Sigmoid colon (tissue), 7 donors: ENCODE data around the gene EP400. TPM values are rescaled to one million over a fixed set of nuclear protein-coding genes. Genes with fewer than 3 reads are reported as not detected.

Source experiments
- DNase-seq: peaks from one replicate; pipeline ENCODE4 v3.0.0-alpha.2; 2019
- H3K27ac ChIP-seq, 4 donors: fragments of 200-600 bp; sonication (generic); one replicate each; pipeline ENCODE4 v1.5.1; 2016 to 2019; ENCODE audit warnings: mild to moderate bottlenecking in 1 of 4
- H3K27me3 ChIP-seq, 3 donors: fragments of 200-600 bp; sonication (generic); one replicate each; pipeline ENCODE4 v1.5.1; 2019; ENCODE audit warnings: mild to moderate bottlenecking in 1 of 3
- H3K36me3 ChIP-seq, 4 donors: fragments of 200-600 bp; sonication (generic); one replicate each; pipeline ENCODE4 v1.5.1; 2016 to 2019
- H3K4me1 ChIP-seq, 4 donors: fragments of 200-600 bp; sonication (generic); one replicate each; pipeline ENCODE4 v1.5.1; 2017 to 2019
- H3K4me3 ChIP-seq, 4 donors: fragments of 200-600 bp; sonication (generic); one replicate each; pipeline ENCODE4 v1.5.1; 2017 to 2019; ENCODE audit warnings: mild to moderate bottlenecking in 2 of 4, moderate library complexity in 1 of 4
- H3K9me3 ChIP-seq, 4 donors: fragments of 200-600 bp in 3 of 4; sonication (generic) in 3 of 4; one replicate each; pipeline versions ENCODE4 v1.5.1 to v1.6.1; 2013 to 2019
- EP300 ChIP-seq, 4 donors: sonication (generic); formaldehyde crosslinking; IDR thresholded peaks; one replicate each; pipeline ENCODE4 v1.6.1; 2017; ENCODE audit warnings: antibody characterized with exemption in 4 of 4
- POLR2A ChIP-seq, 2 donors: fragments of 450-650 bp; IDR thresholded peaks; one replicate each; pipeline ENCODE4 v1.6.1; 2016; ENCODE audit warnings: antibody characterized with exemption in 2 of 2, mild to moderate bottlenecking in 2 of 2, moderate library complexity in 2 of 2
- POLR2AphosphoS5 ChIP-seq, 4 donors: sonication (generic); formaldehyde crosslinking; IDR thresholded peaks; one replicate each; pipeline ENCODE4 v1.6.1; 2017; ENCODE audit warnings: antibody characterized with exemption in 4 of 4
- WGBS, 2 donors: extraction: QIAGEN DNeasy Blood & Tissue Kit; methylation state at CpG; one replicate each; pipeline ENCODE4 v1.1.7; 2013; 5-methylcytosine and 5-hydroxymethylcytosine counted together
- intact Hi-C: fragments of 100-400 bp; cut with DNase I; formaldehyde crosslinking; loops from one replicate; pipeline ENCODE4 v1.15.1; 2023
- polyA plus RNA-seq, 3 donors: library from polyadenylated mRNA; stranded (reverse); fragments of 200-250 nt; gene quantifications; one replicate each; pipeline ENCODE4 v1.2.3, GENCODE V29; 2013
- total RNA-seq, 4 donors: library from RNA; depleted of rRNA; stranded (reverse); fragments of >200 nt; gene quantifications; one replicate each; pipeline ENCODE4 v1.1.0, GENCODE V29; 2016
- TF ChIP-seq, protein P1 (sequence below), 4 experiments: fragments of 450-650 bp in 3 of 4; fragments of 200-600 bp in 1 of 4; IDR thresholded peaks; one replicate each; pipeline ENCODE4 v1.5.1; 2016 to 2019; ENCODE audit warnings: antibody characterized with exemption in 4 of 4, mild to moderate bottlenecking in 3 of 4, moderate library complexity in 2 of 4
- donor health status: healthy with polysubstance abuse.
- donor health status: Bipolar disorder and iron deficiency.
- donor health status: healthy.

Gene EP400
- total and polyA plus RNA-seq, 7 donors: 3.2 to 35.7 (median 14.6) TPM

DNA sequence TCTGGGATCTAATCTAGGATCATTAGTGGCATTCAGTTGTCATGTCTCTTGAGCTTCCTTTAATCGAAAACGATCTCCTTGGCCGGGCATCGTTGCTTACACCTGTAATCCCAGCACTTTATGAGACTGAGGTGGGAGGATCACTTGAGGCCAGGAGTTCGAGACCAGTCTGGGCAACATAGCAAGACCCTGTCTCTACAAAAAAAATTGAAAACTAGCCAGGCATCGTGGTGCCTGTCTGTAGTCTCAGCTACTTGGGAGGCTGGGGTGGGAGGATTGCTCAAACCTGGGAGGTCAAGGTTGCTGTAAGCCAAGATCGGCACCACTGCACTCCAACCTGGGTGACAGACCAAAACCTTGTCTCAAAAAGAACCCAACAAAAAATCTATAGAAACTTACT is 11.7 kb upstream of the EP400 start:
- no peak for DNase-seq
- Histone ChIP-seq H3K36me3 (peaks cover 0 to 63% (median 26%) of the 10 kb centered on the region in 4 donors), H3K9me3 (no peaks in the 10 kb centered on the region)

DNA sequence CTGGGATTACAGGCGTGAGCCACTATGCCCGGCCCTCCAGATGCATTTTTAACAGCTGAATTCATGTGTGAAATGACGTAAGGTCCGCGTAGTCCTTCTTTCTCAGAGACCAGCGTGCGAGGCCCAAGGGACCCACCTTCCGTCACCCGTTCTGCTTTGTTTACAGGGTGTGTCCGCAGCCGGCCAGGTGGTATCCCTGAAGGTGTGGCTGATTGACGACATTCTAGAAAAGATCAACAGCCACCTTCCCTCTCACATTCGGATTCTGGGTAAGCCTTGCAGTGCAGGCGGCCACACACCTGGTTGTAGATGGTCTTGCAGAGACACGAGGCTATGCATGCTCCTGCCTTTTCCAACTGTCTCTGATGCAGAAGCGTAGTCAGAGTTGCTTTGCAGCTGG is 10.7 kb upstream of the EP400 start:
- Histone ChIP-seq H3K4me3 (no peak overlapping the region), H3K27ac (no peak overlapping the region), H3K27me3 (no peaks in the 10 kb centered on the region), H3K9me3 (no peaks in the 10 kb centered on the region), H3K4me1 (no peaks in the 10 kb centered on the region), H3K36me3 (peaks cover 0 to 63% (median 22%) of the 10 kb centered on the region in 4 donors)
- TF ChIP-seq POLR2A (IDR thresholded peaks at IDR 0.05) (peak in 1 of 2 donors; percentile 48), EP300 (IDR thresholded peaks at IDR 0.05) (no peak)
- peak; percentile 47 for DNase-seq
- WGBS, 2 donors: 22 to 78% methylated on average over 16 of the region's 16 CpGs
- intact Hi-C loops: no loop called here

More for the DNA sequence above, 11.7 kb upstream of the EP400 start:
- TF ChIP-seq EP300 (IDR thresholded peaks at IDR 0.05) (no peak), POLR2AphosphoS5 (IDR thresholded peaks at IDR 0.05) (no peak), POLR2A (IDR thresholded peaks at IDR 0.05) (no peak)
- TF ChIP-seq, protein P1, sequence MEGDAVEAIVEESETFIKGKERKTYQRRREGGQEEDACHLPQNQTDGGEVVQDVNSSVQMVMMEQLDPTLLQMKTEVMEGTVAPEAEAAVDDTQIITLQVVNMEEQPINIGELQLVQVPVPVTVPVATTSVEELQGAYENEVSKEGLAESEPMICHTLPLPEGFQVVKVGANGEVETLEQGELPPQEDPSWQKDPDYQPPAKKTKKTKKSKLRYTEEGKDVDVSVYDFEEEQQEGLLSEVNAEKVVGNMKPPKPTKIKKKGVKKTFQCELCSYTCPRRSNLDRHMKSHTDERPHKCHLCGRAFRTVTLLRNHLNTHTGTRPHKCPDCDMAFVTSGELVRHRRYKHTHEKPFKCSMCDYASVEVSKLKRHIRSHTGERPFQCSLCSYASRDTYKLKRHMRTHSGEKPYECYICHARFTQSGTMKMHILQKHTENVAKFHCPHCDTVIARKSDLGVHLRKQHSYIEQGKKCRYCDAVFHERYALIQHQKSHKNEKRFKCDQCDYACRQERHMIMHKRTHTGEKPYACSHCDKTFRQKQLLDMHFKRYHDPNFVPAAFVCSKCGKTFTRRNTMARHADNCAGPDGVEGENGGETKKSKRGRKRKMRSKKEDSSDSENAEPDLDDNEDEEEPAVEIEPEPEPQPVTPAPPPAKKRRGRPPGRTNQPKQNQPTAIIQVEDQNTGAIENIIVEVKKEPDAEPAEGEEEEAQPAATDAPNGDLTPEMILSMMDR (IDR thresholded peaks at IDR 0.05): no peak
- Histone ChIP-seq H3K4me1 (no peaks in the 10 kb centered on the region), H3K27ac (peak overlapping the region in 1 of 4 donors; percentile 37), H3K27me3 (no peaks in the 10 kb centered on the region), H3K4me3 (no peak overlapping the region)
- 81 to 95% methylated on average over 7 of the region's 7 CpGs for WGBS, 2 donors
- intact Hi-C loops: no loop called here

DNA sequence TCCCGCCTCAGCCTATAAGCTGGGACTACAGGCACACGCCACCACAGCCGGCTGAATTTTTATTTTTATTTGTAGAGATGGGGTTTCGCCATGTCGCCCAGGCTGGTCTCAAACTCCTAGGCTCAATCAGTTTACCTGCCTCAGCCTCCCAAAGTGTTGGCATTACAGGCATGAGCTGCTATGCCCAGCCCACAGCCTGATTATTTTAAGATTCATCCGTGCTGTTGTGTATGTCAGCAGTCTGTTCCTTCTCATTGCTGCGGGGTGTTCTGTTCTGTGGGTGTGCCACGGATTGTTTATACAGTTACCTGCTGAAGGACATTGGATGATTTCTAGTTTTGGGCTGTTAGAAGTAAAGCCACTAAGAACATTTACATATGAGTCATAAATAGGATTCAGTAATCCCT is 9.6 kb upstream of the EP400 start:
- no peaks in the 10 kb centered on the region for H3K27me3 ChIP-seq
- peak; percentile 38 for DNase-seq
- no peaks in the 10 kb centered on the region for H3K9me3 ChIP-seq
- peaks cover 0 to 61% (median 17%) of the 10 kb centered on the region in 4 donors for H3K36me3 ChIP-seq
- H3K4me3 ChIP-seq: no peak overlapping the region
- intact Hi-C loops: no loop called here
- WGBS, 2 donors: 53 to 87% methylated on average over 8 of the region's 8 CpGs
- H3K27ac ChIP-seq: no peak overlapping the region
- no peaks in the 10 kb centered on the region for H3K4me1 ChIP-seq
- TF ChIP-seq, protein P1 (IDR thresholded peaks at IDR 0.05): no peak
- TF ChIP-seq POLR2A (IDR thresholded peaks at IDR 0.05) (no peak), EP300 (IDR thresholded peaks at IDR 0.05) (no peak), POLR2AphosphoS5 (IDR thresholded peaks at IDR 0.05) (no peak)

DNA sequence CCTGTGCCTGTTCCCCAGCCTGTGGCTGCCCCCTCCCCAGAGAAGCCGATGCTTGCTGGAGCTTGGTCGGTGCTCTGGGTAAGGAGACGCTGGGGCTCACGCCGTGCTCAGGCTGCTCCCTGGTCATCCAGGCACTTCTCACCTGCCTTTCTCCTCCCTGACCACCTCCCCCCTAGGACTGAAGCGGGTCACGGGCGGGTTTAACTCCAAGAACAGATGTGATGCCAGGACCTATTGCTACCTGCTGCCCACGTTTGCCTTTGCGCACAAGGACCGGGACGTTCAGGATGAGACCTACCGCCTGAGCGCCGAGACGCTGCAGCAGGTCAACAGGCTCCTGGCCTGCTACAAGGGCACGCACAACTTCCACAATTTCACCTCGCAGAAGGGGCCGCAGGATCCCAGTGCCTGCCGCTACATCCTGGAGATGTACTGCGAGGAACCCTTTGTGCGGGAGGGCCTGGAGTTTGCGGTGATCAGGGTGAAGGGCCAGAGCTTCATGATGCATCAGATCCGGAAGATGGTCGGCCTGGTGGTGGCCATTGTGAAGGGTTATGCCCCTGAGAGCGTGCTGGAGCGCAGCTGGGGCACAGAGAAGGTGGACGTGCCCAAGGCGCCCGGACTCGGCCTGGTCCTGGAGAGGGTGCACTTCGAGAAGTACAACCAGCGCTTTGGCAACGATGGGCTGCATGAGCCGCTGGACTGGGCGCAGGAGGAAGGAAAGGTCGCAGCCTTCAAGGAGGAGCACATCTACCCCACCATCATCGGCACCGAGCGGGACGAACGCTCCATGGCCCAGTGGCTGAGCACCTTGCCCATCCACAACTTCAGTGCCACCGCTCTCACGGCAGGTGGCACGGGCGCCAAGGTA is 8.4 kb upstream of the EP400 start:
- peak; percentile 60 for DNase-seq
- H3K4me1 ChIP-seq: no peaks in the 10 kb centered on the region
- H3K27me3 ChIP-seq: no peaks in the 10 kb centered on the region
- TF ChIP-seq, protein P1 (IDR thresholded peaks at IDR 0.05): no peak
- no peak for TF ChIP-seq POLR2A (IDR thresholded peaks at IDR 0.05)
- TF ChIP-seq EP300 (IDR thresholded peaks at IDR 0.05): no peak
- 96% methylated on average over 46 of the region's 46 CpGs for WGBS, 2 donors
- peaks cover 0 to 55% (median 14%) of the 10 kb centered on the region in 4 donors for H3K36me3 ChIP-seq
- H3K27ac ChIP-seq: no peak overlapping the region
- intact Hi-C loops: no loop called here
- no peak overlapping the region for H3K4me3 ChIP-seq
- H3K9me3 ChIP-seq: no peaks in the 10 kb centered on the region

DNA sequence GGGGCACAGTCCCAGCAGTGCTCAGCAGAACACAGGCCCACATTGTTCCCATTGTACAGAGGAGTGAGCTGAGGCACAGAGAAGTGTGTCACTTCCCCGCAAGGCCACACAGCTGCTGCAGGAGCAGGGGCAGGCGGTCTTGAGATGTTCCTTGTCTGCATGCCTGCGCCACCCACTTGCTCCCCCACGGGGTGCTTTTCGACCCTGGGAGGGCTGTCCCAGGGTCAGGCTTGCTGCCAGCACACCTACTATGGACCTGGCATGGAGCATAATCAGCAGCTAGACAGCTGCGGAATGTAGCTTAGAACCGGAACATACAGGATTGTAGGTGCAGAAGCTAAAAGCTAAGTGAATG is 7.8 kb upstream of the EP400 start:
- Histone ChIP-seq H3K27me3 (no peaks in the 10 kb centered on the region), H3K27ac (no peak overlapping the region), H3K4me3 (no peak overlapping the region), H3K4me1 (no peaks in the 10 kb centered on the region), H3K9me3 (no peaks in the 10 kb centered on the region), H3K36me3 (peaks cover 0 to 55% (median 14%) of the 10 kb centered on the region in 4 donors)
- 94 to 95% methylated on average over 7 of the region's 7 CpGs for WGBS, 2 donors
- intact Hi-C loops: no loop called here
- TF ChIP-seq EP300 (IDR thresholded peaks at IDR 0.05) (no peak), POLR2A (IDR thresholded peaks at IDR 0.05) (no peak), POLR2AphosphoS5 (IDR thresholded peaks at IDR 0.05) (no peak)
- TF ChIP-seq, protein P1 (IDR thresholded peaks at IDR 0.05): no peak
- peak; percentile 62 for DNase-seq
